ENCODE results near the gene LRP8.

- no peak for TF ChIP-seq EZH2phosphoT487 (IDR thresholded peaks at IDR 0.05)
- TF ChIP-seq CTCF (IDR thresholded peaks at IDR 0.05) = no peak
- no peak for TF ChIP-seq EZH2 (IDR thresholded peaks at IDR 0.05)
Measured at GRCh38 chr1:53284224-53285020, 43.4 kb downstream of the LRP8 start.
